ENCODE results near the gene CAMSAP2. TPM values are rescaled to one million over a fixed set of nuclear protein-coding genes. Genes with fewer than 3 reads are reported as not detected.

Gene CAMSAP2
- total and polyA plus RNA-seq, 10 of the 15 experiments (the other 5 are each of a cell fraction or from before 2014, with no cell fraction given) = 3.9 to 19.8 (median 8.0) TPM

- no peak overlapping the region for H3K4me3 ChIP-seq
- WGBS (ENCODE audit: insufficient coverage, insufficient replicate concordance, low lambda C conversion rate, missing lambda C conversion rate) = 96% methylated on average over 2 of the region's 2 CpGs
- POLR2A ChIA-PET = no interaction called here
- intact Hi-C loops (cut with micrococcal nuclease; ENCODE audit: unreplicated experiment) = no loop called here
- no peak overlapping the region for H3K27ac ChIP-seq (ENCODE audit: control insufficient read depth, insufficient read depth)
- H3K27me3 ChIP-seq (replicated peaks in 1 of 2; ENCODE audit: control insufficient read depth in 2 of 2, insufficient read depth in 2 of 2, low read length in 1 of 2) = no peaks in the 10 kb centered on the region
- H3K9me3 ChIP-seq (replicated peaks; ENCODE audit: control insufficient read depth, insufficient read depth, low read length) = no peaks in the 10 kb centered on the region; the same call in 2 of the 3 replicates
- H3K4me1 ChIP-seq (ENCODE audit: control insufficient read depth, insufficient read depth, low read length) = no peaks in the 10 kb centered on the region
- H3K79me2 ChIP-seq (ENCODE audit: control insufficient read depth, insufficient read depth, low read length) = no peaks in the 10 kb centered on the region
- no peak for TF ChIP-seq BHLHE40 (IDR thresholded peaks at IDR 0.05; ENCODE audit: borderline replicate concordance in 1 of 2, low read depth in 2 of 2, low read length in 1 of 2)
- no peak for TF ChIP-seq NFIC (IDR thresholded peaks at IDR 0.05; ENCODE audit: low read depth, low read length)
- TF ChIP-seq EGR1 (IDR thresholded peaks at IDR 0.05; ENCODE audit: borderline replicate concordance in 1 of 2, low read depth in 2 of 2, low read length in 2 of 2) = no peak
- TF ChIP-seq RAD21 (IDR thresholded peaks at IDR 0.05; ENCODE audit: insufficient read depth, low read depth, low read length) = no peak
- TF ChIP-seq KAT2A (conservative IDR thresholded peaks at IDR 0.05; ENCODE audit: control insufficient read depth, low read depth, low read length) = no peak
- TF ChIP-seq, protein P1, sequence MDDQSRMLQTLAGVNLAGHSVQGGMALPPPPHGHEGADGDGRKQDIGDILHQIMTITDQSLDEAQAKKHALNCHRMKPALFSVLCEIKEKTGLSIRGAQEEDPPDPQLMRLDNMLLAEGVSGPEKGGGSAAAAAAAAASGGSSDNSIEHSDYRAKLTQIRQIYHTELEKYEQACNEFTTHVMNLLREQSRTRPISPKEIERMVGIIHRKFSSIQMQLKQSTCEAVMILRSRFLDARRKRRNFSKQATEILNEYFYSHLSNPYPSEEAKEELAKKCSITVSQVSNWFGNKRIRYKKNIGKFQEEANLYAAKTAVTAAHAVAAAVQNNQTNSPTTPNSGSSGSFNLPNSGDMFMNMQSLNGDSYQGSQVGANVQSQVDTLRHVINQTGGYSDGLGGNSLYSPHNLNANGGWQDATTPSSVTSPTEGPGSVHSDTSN (IDR thresholded peaks at IDR 0.05; ENCODE audit: insufficient replicate concordance, low read depth, low read length) = no peak
- no peak for TF ChIP-seq MEF2A (IDR thresholded peaks at IDR 0.05; ENCODE audit: insufficient read depth, low read depth, low read length)
- no peak for TF ChIP-seq MYB (IDR thresholded peaks at IDR 0.05; ENCODE audit: borderline replicate concordance, low read depth, low read length)
- TF ChIP-seq, protein P2, sequence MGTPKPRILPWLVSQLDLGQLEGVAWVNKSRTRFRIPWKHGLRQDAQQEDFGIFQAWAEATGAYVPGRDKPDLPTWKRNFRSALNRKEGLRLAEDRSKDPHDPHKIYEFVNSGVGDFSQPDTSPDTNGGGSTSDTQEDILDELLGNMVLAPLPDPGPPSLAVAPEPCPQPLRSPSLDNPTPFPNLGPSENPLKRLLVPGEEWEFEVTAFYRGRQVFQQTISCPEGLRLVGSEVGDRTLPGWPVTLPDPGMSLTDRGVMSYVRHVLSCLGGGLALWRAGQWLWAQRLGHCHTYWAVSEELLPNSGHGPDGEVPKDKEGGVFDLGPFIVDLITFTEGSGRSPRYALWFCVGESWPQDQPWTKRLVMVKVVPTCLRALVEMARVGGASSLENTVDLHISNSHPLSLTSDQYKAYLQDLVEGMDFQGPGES (IDR thresholded peaks at IDR 0.05) = no peak
- no peak for TF ChIP-seq ATF7 (IDR thresholded peaks at IDR 0.05; ENCODE audit: low read depth)
- in situ Hi-C loops (cut with MboI) = no loop called here
- FAIRE-seq = no peak
- DNase-seq (ENCODE audit: low read depth, low spot score) = no peak
- ATAC-seq = no peak
- peaks cover 1 to 5% of the 10 kb centered on the region in 2 experiments; a peak in 1 of 4 replicates for H3K36me3 ChIP-seq (ENCODE audit: control insufficient read depth in 2 of 2, insufficient read depth in 2 of 2, low read length in 1 of 2)
- no peak overlapping the region for H3K9ac ChIP-seq (ENCODE audit: control insufficient read depth, insufficient read depth, low read length)
- no TSS peak for BruUV-seq (replicated peaks)
- H2AFZ ChIP-seq (ENCODE audit: control insufficient read depth, low read depth, low read length) = no peak overlapping the region
- no peak overlapping the region for H3K4me2 ChIP-seq (ENCODE audit: control insufficient read depth, insufficient read depth)
- SMC1A ChIA-PET (ENCODE audit: uncharacterized antibody, unreplicated experiment) = interaction anchor here (0.8 to 1.6 kb wide), 3 partner anchors 19 to 209 kb away, joined by 3 to 6 read pairs (median 5); no protein-coding TSS in a partner anchor
- RAD21 ChIA-PET (ENCODE audit: unreplicated experiment) = no interaction called here
- CTCF ChIA-PET = interaction anchor here (1.0 to 1.2 kb wide), 2 partner anchors 209 to 272 kb away, joined by 3 to 6 read pairs; no protein-coding TSS in a partner anchor
- H4K20me1 ChIP-seq (ENCODE audit: control insufficient read depth, insufficient read depth) = no peaks in the 10 kb centered on the region
Observed at GRCh38 chr1:200831091-200831490, 92.4 kb downstream of the CAMSAP2 start.

All from GM12878 (cell line).